RWPE2 (cell line): ENCODE data around the gene VMAC.

ENCODE experiments used
- ATAC-seq: fragments of 200-7000 bp; cut with Tn5 transposase; 3 replicates; pipeline ENCODE4 v1.9.1; 2021; ENCODE audit warnings: low read depth
- DNase-seq: peaks from one replicate; pipeline ENCODE4 v3.0.0-alpha.2; 2020; ENCODE audit warnings: low spot score
- H3K27ac ChIP-seq: fragments of 450-650 bp; 2 replicates; pipeline ENCODE4 v1.5.1; 2017; ENCODE audit warnings: mild to moderate bottlenecking; ENCODE audit not compliant: poor library complexity, severe bottlenecking
- H3K27me3 ChIP-seq: fragments of 250-450 bp; sonication (Bioruptor Pico); 2 replicates; pipeline ENCODE4 v1.5.1; 2021; ENCODE audit warnings: mild to moderate bottlenecking, moderate library complexity; ENCODE audit not compliant: insufficient read depth, poor library complexity, severe bottlenecking
- H3K36me3 ChIP-seq: fragments of 250-450 bp; sonication (Bioruptor Pico); 2 replicates; pipeline ENCODE4 v1.5.1; 2020; ENCODE audit warnings: low read depth, mild to moderate bottlenecking, moderate library complexity
- H3K4me1 ChIP-seq: fragments of 250-450 bp; sonication (Bioruptor Pico); 2 replicates; pipeline ENCODE4 v1.5.1; 2021; ENCODE audit warnings: mild to moderate bottlenecking, moderate library complexity; ENCODE audit not compliant: insufficient read depth, poor library complexity, severe bottlenecking
- H3K4me3 ChIP-seq: fragments of 250-450 bp; sonication (Bioruptor Pico); 2 replicates; pipeline ENCODE4 v1.5.1; 2021; ENCODE audit warnings: mild to moderate bottlenecking, moderate library complexity; ENCODE audit not compliant: severe bottlenecking
- H3K9me3 ChIP-seq: fragments of 250-450 bp; sonication (Bioruptor Pico); 2 replicates; pipeline ENCODE4 v1.5.1; 2021; ENCODE audit warnings: mild to moderate bottlenecking, moderate library complexity; ENCODE audit not compliant: severe bottlenecking
- CTCF ChIP-seq: fragments of 450-650 bp; IDR thresholded peaks from one replicate; pipeline ENCODE4 v1.5.1; 2017; ENCODE audit warnings: mild to moderate bottlenecking, moderate library complexity; ENCODE audit not compliant: poor library complexity, severe bottlenecking

The VMAC gene

GRCh38 chr19:5913739-5914357, 9.2 kb downstream of the VMAC start, which contains the start of gene CAPS:
CAPS (plus strand) TSS chr19:5914254; CDS start chr19:5914407, 153 bp downstream.
- DNase-seq, result no peak
- Histone ChIP-seq H3K27me3 (no peaks in the 10 kb centered on the region), H3K36me3 (no peaks in the 10 kb centered on the region), H3K4me1 (peaks cover 22% of the 10 kb centered on the region), H3K27ac (peak within 1 kb of the TSS; percentile 32), H3K4me3 (no peak within 1 kb of the TSS), H3K9me3 (no peaks in the 10 kb centered on the region)
- no peak for TF ChIP-seq CTCF
- ATAC-seq, result peak; percentile 75

GRCh38 chr19:5914358-5914774, 9.7 kb downstream of the VMAC start:
- H3K4me3 ChIP-seq, result no peak overlapping the region
- no peaks in the 10 kb centered on the region for H3K27me3 ChIP-seq
- no peak for TF ChIP-seq CTCF
- no peaks in the 10 kb centered on the region for H3K9me3 ChIP-seq
- ATAC-seq (no peak), DNase-seq (no peak)
- no peaks in the 10 kb centered on the region for H3K36me3 ChIP-seq
- H3K4me1 ChIP-seq, result peaks cover 22% of the 10 kb centered on the region
- H3K27ac ChIP-seq, result peak overlapping the region; percentile 32

GRCh38 chr19:5914946-5915781, 10.5 kb downstream of the VMAC start:
- TF ChIP-seq CTCF, result no peak
- peaks cover 2% of the 10 kb centered on the region for H3K36me3 ChIP-seq
- no peak for DNase-seq

GRCh38 chr19:5915782-5916165, 11.1 kb downstream of the VMAC start:
- TF ChIP-seq CTCF, result no peak
- Histone ChIP-seq H3K4me3 (no peak overlapping the region), H3K27ac (no peak overlapping the region), H3K9me3 (no peaks in the 10 kb centered on the region), H3K27me3 (no peaks in the 10 kb centered on the region), H3K36me3 (peaks cover 6% of the 10 kb centered on the region), H3K4me1 (peaks cover 10% of the 10 kb centered on the region)
- ATAC-seq (no peak), DNase-seq (no peak)

More at GRCh38 chr19:5914946-5915781, 10.5 kb downstream of the VMAC start:
- Histone ChIP-seq H3K4me1 (peaks cover 16% of the 10 kb centered on the region), H3K4me3 (no peak overlapping the region), H3K27me3 (no peaks in the 10 kb centered on the region), H3K9me3 (no peaks in the 10 kb centered on the region), H3K27ac (no peak overlapping the region)
- ATAC-seq, result no peak
